HepG2 (cell line): ENCODE results near the gene PRKAR2A. TPM values are rescaled to one million over a fixed set of nuclear protein-coding genes. Genes with fewer than 3 reads are reported as not detected.

Experiments used
- ASH2L ChIP-seq: fragments of 300-600, 200-600 bp; sonication (generic); IDR thresholded peaks from 2 replicates; pipeline ENCODE4 v1.7.0; 2017; ENCODE audit warnings: low read depth, mild to moderate bottlenecking, moderate library complexity, mixed read lengths, low read length; ENCODE audit not compliant: insufficient read length
- HMGXB3 ChIP-seq: sonication (generic); formaldehyde crosslinking; IDR thresholded peaks from 2 replicates; pipeline ENCODE4 v1.4.0; 2020; ENCODE audit warnings: missing genetic modification reagents, borderline replicate concordance
- HMGXB4 ChIP-seq, 2 experiments: sonication (generic) in 1 of 2; formaldehyde crosslinking in 1 of 2; IDR thresholded peaks; 2 replicates each; pipeline versions ENCODE4 v1.4.0 to v1.6.1; 2018 to 2020; ENCODE audit warnings: missing genetic modification reagents in 2 of 2, borderline replicate concordance in 1 of 2, low read depth in 1 of 2, mild to moderate bottlenecking in 1 of 2, missing biosample characterization in 1 of 2
- IRF1 ChIP-seq: sonication (generic); formaldehyde crosslinking; IDR thresholded peaks from 2 replicates; pipeline ENCODE4 v1.4.0; 2020; ENCODE audit warnings: low read depth, mild to moderate bottlenecking, missing genetic modification reagents
- JARID2 ChIP-seq: sonication (generic); formaldehyde crosslinking; IDR thresholded peaks from 2 replicates; pipeline ENCODE4 v1.8.1; 2023; ENCODE audit warnings: missing genetic modification reagents, inconsistent platforms; ENCODE audit not compliant: insufficient replicate concordance
- NFKBIZ ChIP-seq: IDR thresholded peaks from 2 replicates; pipeline ENCODE4 v1.6.1; 2018; ENCODE audit warnings: missing genetic modification reagents, missing compliant biosample characterization
- PAWR ChIP-seq: sonication (generic); formaldehyde crosslinking; IDR thresholded peaks from 2 replicates; pipeline ENCODE4 v1.4.0; 2020; ENCODE audit warnings: missing genetic modification reagents, mild to moderate bottlenecking, borderline replicate concordance
- POGZ ChIP-seq: sonication (generic); formaldehyde crosslinking; IDR thresholded peaks from 2 replicates; pipeline ENCODE4 v1.4.0; 2020; ENCODE audit warnings: mild to moderate bottlenecking, missing genetic modification reagents
- RBM39 ChIP-seq: fragments of 200-400 bp; formaldehyde crosslinking; IDR thresholded peaks from one replicate; pipeline ENCODE4 v1.6.1; 2018; ENCODE audit warnings: antibody characterized with exemption, mild to moderate bottlenecking, low read depth, low read length; ENCODE audit not compliant: poor library complexity, severe bottlenecking
- RFX5 ChIP-seq: IDR thresholded peaks from 2 replicates; pipeline ENCODE4 v1.6.1; 2011; ENCODE audit warnings: low read depth, low read length, improper control_type of control experiment
- TBP ChIP-seq: sonication (generic); formaldehyde crosslinking; IDR thresholded peaks from 2 replicates; pipeline ENCODE4 v1.5.0; 2020; ENCODE audit warnings: missing genetic modification reagents
- THAP9 ChIP-seq: sonication (generic); formaldehyde crosslinking; IDR thresholded peaks from 2 replicates; pipeline ENCODE4; 2020; ENCODE audit warnings: missing genetic modification reagents, mild to moderate bottlenecking, borderline replicate concordance
- ZFP41 ChIP-seq: sonication (generic); formaldehyde crosslinking; IDR thresholded peaks from 2 replicates; pipeline ENCODE4 v1.4.0; 2020; ENCODE audit warnings: mild to moderate bottlenecking, missing genetic modification reagents, borderline replicate concordance
- ZMYM2 ChIP-seq: sonication (generic); formaldehyde crosslinking; IDR thresholded peaks from 2 replicates; pipeline ENCODE4 v1.8.0; 2022; ENCODE audit warnings: mild to moderate bottlenecking, missing genetic modification reagents
- ZMYM3 ChIP-seq: sonication (generic); formaldehyde crosslinking; IDR thresholded peaks from 2 replicates; pipeline ENCODE4 v1.5.1; 2020; ENCODE audit warnings: mild to moderate bottlenecking, missing genetic modification reagents
- ZNF143 ChIP-seq: sonication (generic); formaldehyde crosslinking; IDR thresholded peaks from 2 replicates; pipeline ENCODE4 v1.4.0; 2020; ENCODE audit warnings: missing genetic modification reagents
- ZNF264 ChIP-seq: sonication (generic); formaldehyde crosslinking; IDR thresholded peaks from 2 replicates; pipeline ENCODE4 v1.4.0; 2020; ENCODE audit warnings: missing genetic modification reagents
- ZNF552 ChIP-seq: sonication (generic); formaldehyde crosslinking; IDR thresholded peaks from 2 replicates; pipeline ENCODE4 v1.9.0; 2022; ENCODE audit warnings: missing genetic modification reagents, mild to moderate bottlenecking, borderline replicate concordance
- polyA plus RNA-seq, 8 experiments: library from polyadenylated mRNA; depleted of rRNA in 3 of 8; stranded (reverse) in 7 of 8; unstranded in 1 of 8; fragments of >200 nt; fragmentation: Illumina TruSeq in 4 of 8; extraction: Trizol in 4 of 8; gene quantifications; 2 replicates each; pipeline versions ENCODE4 v1.2.1 to v1.2.3, GENCODE V29; 2011 to 2016; ENCODE audit warnings: low read depth in 4 of 8, missing spikeins in 1 of 8, mixed read lengths in 1 of 8; ENCODE audit not compliant: insufficient read depth in 1 of 8
- total RNA-seq, 5 experiments: library from RNA; depleted of rRNA; stranded (reverse); fragments of >200 nt; fragmentation: Illumina TruSeq; extraction: Trizol; gene quantifications; 2 replicates each; pipeline ENCODE4 v1.2.3, GENCODE V29; 2016; ENCODE audit warnings: low read depth in 1 of 5

The PRKAR2A gene
- total and polyA plus RNA-seq, 2 of the 13 experiments (the other 11 are each of a cell fraction or from before 2014, with no cell fraction given) = 11.8 to 29.2 TPM

GRCh38 chr3:48855681-48856447 is 8.2 kb upstream of the PRKAR2A start (continued):
- TF ChIP-seq HMGXB3 (CRISPR knock-in tag) = no peak
- no peak for TF ChIP-seq ZNF143 (CRISPR knock-in tag)
- TF ChIP-seq TBP = no peak
- no peak for TF ChIP-seq IRF1 (CRISPR knock-in tag)
- TF ChIP-seq JARID2 = no peak
- TF ChIP-seq POGZ (CRISPR knock-in tag) = 0 out of 2 replicates have a peak, but pooled peaks have one; percentile 45
- no peak for TF ChIP-seq HMGXB4 (CRISPR knock-in tag; IDR thresholded peaks at IDR 0.05; ENCODE audit: borderline replicate concordance in 1 of 2, low read depth in 1 of 2)
- no peak for TF ChIP-seq ZNF552 (CRISPR knock-in tag)
- no peak for TF ChIP-seq NFKBIZ (CRISPR knock-in tag)
- TF ChIP-seq ASH2L = peak; percentile 21
- no peak for TF ChIP-seq RFX5
- no peak for TF ChIP-seq THAP9
- peak; percentile 79 for TF ChIP-seq ZMYM2 (CRISPR knock-in tag)
- no peak for TF ChIP-seq PAWR (CRISPR knock-in tag)
- TF ChIP-seq ZMYM3 (CRISPR knock-in tag) = no peak
- no peak for TF ChIP-seq ZNF264 (CRISPR knock-in tag)
- TF ChIP-seq RBM39 = no peak
- TF ChIP-seq ZFP41 = no peak
